Measurements from ENCODE around the gene ICAM2.

ICAM2 gene

GRCh38 chr17:63972796-63973195, 47.6 kb downstream of the ICAM2 start, which contains the start of gene SCN4A:
SCN4A (minus strand) TSS chr17:63972918; CDS start chr17:63972841, 77 bp downstream.
- Mint-ChIP-seq H3K27ac (no peak within 1 kb of the TSS), H3K4me3 (no peak within 1 kb of the TSS), H3K4me1 (ENCODE audit: low read depth) (peaks cover 5% of the 10 kb centered on the region), H3K9me3 (no peaks in the 10 kb centered on the region), H3K36me3 (ENCODE audit: low read depth) (no peaks in the 10 kb centered on the region), H3K27me3 (ENCODE audit: low read depth) (peaks cover 16% of the 10 kb centered on the region)

GRCh38 chr17:63969278-63969677, 51.2 kb downstream of the ICAM2 start:
- Mint-ChIP-seq H3K27ac (no peak overlapping the region), H3K9me3 (no peaks in the 10 kb centered on the region), H3K4me1 (ENCODE audit: low read depth) (peaks cover 7% of the 10 kb centered on the region), H3K36me3 (ENCODE audit: low read depth) (no peaks in the 10 kb centered on the region), H3K27me3 (ENCODE audit: low read depth) (peaks cover 16% of the 10 kb centered on the region), H3K4me3 (no peak overlapping the region)

DNA sequence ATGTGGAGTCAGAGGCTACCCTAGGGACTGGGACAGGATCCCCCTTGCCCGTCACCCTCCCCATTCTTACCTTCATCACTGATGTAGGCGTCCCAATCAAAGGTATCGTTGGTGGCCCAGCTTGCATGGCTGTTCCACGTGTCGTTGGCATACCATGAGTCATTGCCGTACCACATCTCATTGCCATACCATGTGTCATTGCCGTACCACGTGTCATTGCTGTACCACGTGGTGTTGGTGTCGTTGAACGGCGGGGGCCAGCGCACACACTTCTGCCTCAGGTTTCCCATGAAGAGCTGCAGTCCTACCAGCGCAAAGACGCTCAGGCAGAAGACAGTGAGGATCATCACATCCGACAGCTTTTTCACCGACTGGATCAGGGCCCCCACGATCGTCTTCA, 52.5 kb downstream of the ICAM2 start:
- H3K27me3 Mint-ChIP-seq (ENCODE audit: low read depth) = peaks cover 16% of the 10 kb centered on the region

GRCh38 chr17:63966646-63967264, 53.7 kb downstream of the ICAM2 start:
- Mint-ChIP-seq H3K27me3 (ENCODE audit: low read depth) (peaks cover 16% of the 10 kb centered on the region), H3K4me3 (no peak overlapping the region), H3K36me3 (ENCODE audit: low read depth) (no peaks in the 10 kb centered on the region), H3K4me1 (ENCODE audit: low read depth) (peaks cover 4% of the 10 kb centered on the region), H3K9me3 (no peaks in the 10 kb centered on the region), H3K27ac (no peak overlapping the region)

More for the DNA sequence above, 52.5 kb downstream of the ICAM2 start:
- Mint-ChIP-seq H3K4me3 (no peak overlapping the region), H3K27ac (no peak overlapping the region), H3K4me1 (ENCODE audit: low read depth) (peaks cover 4% of the 10 kb centered on the region), H3K9me3 (no peaks in the 10 kb centered on the region), H3K36me3 (ENCODE audit: low read depth) (no peaks in the 10 kb centered on the region)

- Mint-ChIP-seq H3K36me3 (ENCODE audit: low read depth) (no peaks in the 10 kb centered on the region), H3K27me3 (ENCODE audit: low read depth) (no peaks in the 10 kb centered on the region), H3K27ac (no peak overlapping the region), H3K4me3 (no peak overlapping the region), H3K4me1 (ENCODE audit: low read depth) (peaks cover 7% of the 10 kb centered on the region), H3K9me3 (no peaks in the 10 kb centered on the region)
These were observed 57.3 kb downstream of the ICAM2 start for GRCh38 chr17:63963123-63963522.

DNA sequence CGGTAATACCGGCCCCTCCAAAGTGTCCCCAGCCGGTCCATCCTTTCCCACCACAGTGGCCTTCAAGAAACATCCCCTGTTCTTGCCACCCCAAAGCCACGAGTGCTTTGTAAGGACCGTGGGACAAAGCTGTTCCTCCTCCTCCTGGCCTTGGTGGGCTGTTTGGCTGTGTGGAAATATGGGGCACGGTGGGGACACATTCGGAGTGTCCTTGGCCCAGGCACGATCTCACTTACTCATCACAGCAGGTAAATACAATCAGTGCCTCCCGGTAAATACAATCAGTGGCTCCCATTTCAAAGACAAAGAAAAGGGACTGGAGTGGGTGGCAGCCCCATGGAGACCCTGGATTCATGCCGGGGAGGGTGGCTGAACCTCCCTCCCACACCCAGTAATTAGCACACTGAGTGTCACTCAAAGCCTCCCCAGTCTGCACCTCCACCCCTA, 58.1 kb downstream of the ICAM2 start:
- Mint-ChIP-seq H3K9me3 (no peaks in the 10 kb centered on the region), H3K27ac (no peak overlapping the region), H3K4me1 (ENCODE audit: low read depth) (peaks cover 7% of the 10 kb centered on the region), H3K27me3 (ENCODE audit: low read depth) (no peaks in the 10 kb centered on the region), H3K4me3 (no peak overlapping the region), H3K36me3 (ENCODE audit: low read depth) (no peaks in the 10 kb centered on the region)

DNA sequence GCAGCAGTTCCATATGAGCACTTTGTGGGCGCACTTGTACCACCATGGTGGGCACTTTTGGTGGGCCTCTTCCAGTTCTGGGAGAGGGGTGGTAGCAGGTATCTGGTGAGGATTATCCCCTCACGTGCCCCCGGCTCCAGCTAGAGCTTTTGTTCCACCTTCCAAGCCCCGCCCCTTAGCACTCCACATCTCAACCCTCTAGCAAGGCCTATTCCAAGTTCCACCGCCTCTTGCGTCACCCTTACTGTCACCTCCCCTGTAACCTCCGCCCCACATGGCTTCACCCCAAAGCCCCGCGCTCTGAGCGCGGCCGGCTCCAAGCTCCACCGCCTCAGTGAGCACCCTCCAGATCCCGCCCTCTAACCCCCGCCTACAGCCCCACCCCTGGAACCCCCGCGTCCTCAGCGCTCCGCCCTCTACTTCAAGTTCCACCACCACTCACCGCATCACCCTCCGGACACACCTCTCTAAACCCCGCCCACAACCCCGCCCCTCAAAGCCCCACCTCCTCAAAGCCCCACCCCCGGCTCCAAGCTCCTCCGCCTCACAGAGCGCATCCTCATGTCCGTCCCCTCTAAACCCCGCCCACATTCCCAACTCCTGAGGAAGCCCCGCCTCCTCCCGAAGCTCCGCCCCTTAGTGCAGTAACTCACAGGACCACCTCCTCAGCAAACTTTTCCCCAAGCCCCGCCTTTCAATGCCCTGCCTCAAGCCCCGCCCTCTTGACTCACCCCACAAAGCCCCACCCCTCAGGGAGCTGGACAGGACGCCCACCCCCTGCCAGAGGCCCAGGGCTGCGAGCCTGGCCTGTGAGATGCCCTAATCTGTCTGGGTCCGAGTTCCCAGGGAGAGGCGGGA, 58.8 kb downstream of the ICAM2 start:
- Mint-ChIP-seq H3K4me1 (ENCODE audit: low read depth) (peaks cover 3% of the 10 kb centered on the region), H3K9me3 (no peaks in the 10 kb centered on the region), H3K4me3 (peak overlapping the region; percentile 67), H3K27ac (no peak overlapping the region), H3K27me3 (ENCODE audit: low read depth) (no peaks in the 10 kb centered on the region), H3K36me3 (ENCODE audit: low read depth) (no peaks in the 10 kb centered on the region)

DNA sequence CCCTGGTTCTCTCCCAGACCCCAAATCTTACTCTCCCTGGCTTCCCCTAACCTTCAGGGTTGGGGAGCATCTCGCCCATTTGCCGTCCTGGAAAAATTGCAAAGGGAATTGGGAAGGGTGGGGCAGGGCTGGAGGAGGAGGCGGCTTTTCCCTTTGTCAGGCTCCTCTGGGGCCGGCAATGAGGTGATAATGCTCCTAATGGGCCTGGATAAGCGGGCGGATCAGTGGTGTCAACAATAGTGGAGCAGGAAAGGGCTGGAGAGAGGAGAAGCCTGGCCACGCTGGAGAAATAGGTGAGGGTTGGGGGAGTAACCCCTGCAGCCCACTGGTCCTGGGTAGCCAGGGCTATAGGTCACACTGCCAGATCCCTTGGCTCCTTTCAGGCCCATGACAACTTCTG, 60.0 kb downstream of the ICAM2 start:
- Mint-ChIP-seq H3K9me3 (no peaks in the 10 kb centered on the region), H3K27me3 (ENCODE audit: low read depth) (no peaks in the 10 kb centered on the region), H3K4me1 (ENCODE audit: low read depth) (peaks cover 2% of the 10 kb centered on the region), H3K4me3 (no peak overlapping the region), H3K27ac (no peak overlapping the region), H3K36me3 (ENCODE audit: low read depth) (no peaks in the 10 kb centered on the region)

DNA sequence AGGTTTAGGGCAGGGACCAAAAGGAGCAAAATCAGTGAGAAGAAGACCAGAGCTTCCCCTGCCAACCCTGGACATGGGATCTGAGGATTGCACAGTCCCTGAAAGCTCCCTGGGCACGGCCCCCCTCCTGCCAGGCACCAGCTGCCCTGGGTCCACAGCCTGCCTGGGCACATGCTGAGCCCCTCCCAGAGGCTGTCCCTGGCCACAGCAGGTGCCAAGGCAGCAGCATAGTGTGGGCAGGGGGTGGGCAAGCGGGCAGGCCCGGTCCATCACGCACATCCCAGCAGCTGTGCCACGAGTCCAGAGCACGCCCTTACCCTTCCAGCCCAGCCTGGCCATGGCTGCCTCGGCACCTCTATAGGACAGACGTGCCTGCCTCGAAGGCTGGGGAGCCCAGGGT, 60.4 kb downstream of the ICAM2 start:
- Mint-ChIP-seq H3K4me3 (no peak overlapping the region), H3K4me1 (ENCODE audit: low read depth) (peaks cover 2% of the 10 kb centered on the region), H3K36me3 (ENCODE audit: low read depth) (no peaks in the 10 kb centered on the region), H3K9me3 (no peaks in the 10 kb centered on the region), H3K27me3 (ENCODE audit: low read depth) (no peaks in the 10 kb centered on the region), H3K27ac (no peak overlapping the region)

DNA sequence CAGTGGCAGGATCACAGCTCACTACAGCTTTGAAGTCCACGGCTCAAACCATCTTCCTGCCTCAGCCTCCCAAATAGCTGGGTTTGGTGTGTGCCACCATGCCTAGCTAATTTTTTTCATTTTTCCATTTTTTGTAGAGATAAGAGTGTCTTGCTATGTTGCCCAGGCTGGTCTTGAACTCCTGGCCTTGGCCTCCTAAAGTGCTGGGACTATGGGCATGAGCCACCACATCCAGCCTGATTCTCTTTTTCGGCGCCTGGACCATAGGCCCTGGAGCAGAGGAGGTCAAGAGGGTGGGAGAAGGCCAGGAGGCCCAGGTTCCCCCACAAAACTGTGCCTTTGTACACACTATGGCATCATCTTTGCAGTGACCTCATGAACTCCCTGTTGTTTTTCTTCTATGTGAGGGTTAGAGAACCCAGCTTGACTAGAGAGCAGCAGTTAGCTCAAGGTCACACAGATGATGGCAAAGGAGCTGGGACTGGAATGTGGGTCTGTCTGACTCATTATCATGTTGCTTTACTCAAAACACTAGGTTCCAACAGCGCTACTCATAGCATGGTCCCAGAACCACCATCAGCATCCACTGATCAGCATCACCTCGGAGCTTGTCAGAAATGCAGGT, 64.0 kb downstream of the ICAM2 start:
- peaks cover 11% of the 10 kb centered on the region for H3K4me1 Mint-ChIP-seq (ENCODE audit: low read depth)
- H3K36me3 Mint-ChIP-seq (ENCODE audit: low read depth) = no peaks in the 10 kb centered on the region
- H3K4me3 Mint-ChIP-seq = no peak overlapping the region
- no peaks in the 10 kb centered on the region for H3K9me3 Mint-ChIP-seq
- H3K27ac Mint-ChIP-seq = no peak overlapping the region
- peaks cover 3% of the 10 kb centered on the region for H3K27me3 Mint-ChIP-seq (ENCODE audit: low read depth)

DNA sequence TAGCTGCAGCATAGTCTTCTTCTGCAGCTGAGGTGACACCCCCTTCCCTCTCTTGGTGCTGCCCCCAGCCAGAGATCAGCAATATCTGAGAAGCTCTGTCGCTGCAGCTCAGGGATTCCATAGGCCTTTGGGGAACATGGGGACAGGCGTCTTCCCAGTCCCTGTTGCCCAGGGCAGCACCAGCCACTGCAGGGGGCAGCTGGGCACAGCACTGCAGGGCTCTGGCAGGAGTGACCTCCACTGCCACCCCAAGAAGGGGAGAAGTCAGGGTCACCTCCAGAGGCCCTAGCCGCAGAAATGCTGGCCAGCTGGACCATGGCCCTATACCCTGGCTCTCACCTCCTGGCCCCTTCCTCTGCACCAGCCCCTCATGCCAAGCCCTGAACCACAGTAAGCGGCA, 64.6 kb downstream of the ICAM2 start:
- peaks cover 10% of the 10 kb centered on the region for H3K4me1 Mint-ChIP-seq (ENCODE audit: low read depth)
- H3K4me3 Mint-ChIP-seq = no peak overlapping the region
- H3K9me3 Mint-ChIP-seq = no peaks in the 10 kb centered on the region
- H3K27ac Mint-ChIP-seq = no peak overlapping the region
- H3K27me3 Mint-ChIP-seq (ENCODE audit: low read depth) = peaks cover 3% of the 10 kb centered on the region
- H3K36me3 Mint-ChIP-seq (ENCODE audit: low read depth) = no peaks in the 10 kb centered on the region

DNA sequence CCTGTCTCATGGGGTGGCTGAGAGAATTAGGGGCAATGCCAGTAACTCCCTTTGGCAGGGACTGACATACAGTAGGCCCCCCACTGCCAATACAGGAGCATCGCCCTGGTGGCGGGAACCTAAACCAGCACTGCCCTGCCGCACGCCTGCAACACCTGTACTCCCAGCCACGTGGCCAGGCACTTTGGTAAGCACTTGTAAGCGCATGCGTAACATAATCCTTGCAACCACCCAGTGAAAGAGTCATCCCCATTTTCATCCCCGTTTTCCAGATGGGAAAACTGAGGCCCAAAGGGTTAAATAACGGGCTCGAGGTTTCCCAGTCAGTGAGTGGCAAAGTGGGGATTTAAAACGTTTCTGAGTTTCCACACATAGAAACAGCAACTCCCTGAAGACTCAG, 65.2 kb downstream of the ICAM2 start:
- Mint-ChIP-seq H3K27me3 (ENCODE audit: low read depth) (peaks cover 3% of the 10 kb centered on the region), H3K4me1 (ENCODE audit: low read depth) (peaks cover 10% of the 10 kb centered on the region), H3K9me3 (no peaks in the 10 kb centered on the region), H3K4me3 (no peak overlapping the region), H3K27ac (no peak overlapping the region), H3K36me3 (ENCODE audit: low read depth) (no peaks in the 10 kb centered on the region)

- H3K36me3 Mint-ChIP-seq (ENCODE audit: low read depth) = no peaks in the 10 kb centered on the region
- peaks cover 10% of the 10 kb centered on the region for H3K4me1 Mint-ChIP-seq (ENCODE audit: low read depth)
- peaks cover 3% of the 10 kb centered on the region for H3K27me3 Mint-ChIP-seq (ENCODE audit: low read depth)
- H3K4me3 Mint-ChIP-seq = peak overlapping the region; percentile 24
- no peaks in the 10 kb centered on the region for H3K9me3 Mint-ChIP-seq
- peak overlapping the region; percentile 70 for H3K27ac Mint-ChIP-seq
These were observed 65.9 kb downstream of the ICAM2 start for GRCh38 chr17:63954402-63955063.

All from T-helper 1 cell treated with Interleukin-12 subunit alpha and Interleukin-12 subunit beta and Interleukin-4 antibody, amounts not matched to agents 30 μg/mL and 1 μg/mL, for 36 hours (primary cell).